PFSK-1 (cell line): Measurements from ENCODE around the gene BASP1.

Experiments
- FOXP2 ChIP-seq: optimal IDR thresholded peaks from 2 replicates; pipeline ENCODE3; 2011; ENCODE audit warnings: borderline replicate concordance, control low read depth, inconsistent platforms; ENCODE audit not compliant: insufficient read depth; ENCODE audit errors: extremely low read length, extremely low read depth
- POLR2AphosphoS5 ChIP-seq: IDR thresholded peaks from 2 replicates; pipeline ENCODE4 v1.6.1; 2012; ENCODE audit warnings: low read depth, mild to moderate bottlenecking, control low read depth, low read length, moderate library complexity
- SIN3A ChIP-seq: IDR thresholded peaks from 2 replicates; pipeline ENCODE4 v1.6.1; 2012; ENCODE audit warnings: mild to moderate bottlenecking, low read length, moderate library complexity, borderline replicate concordance; ENCODE audit not compliant: insufficient read depth
- TAF1 ChIP-seq: IDR thresholded peaks from 2 replicates; pipeline ENCODE4 v1.6.1; 2012; ENCODE audit warnings: low read length, control low read depth, borderline replicate concordance; ENCODE audit not compliant: insufficient read depth
- TF ChIP-seq, protein P1 (sequence below), 2 experiments: IDR thresholded peaks; 2 replicates each; pipeline versions ENCODE4 v1.6.1 to v1.8.0; 2011 to 2012; ENCODE audit warnings: low read depth in 2 of 2, low read length in 2 of 2, control low read depth in 1 of 2, inconsistent platforms in 1 of 2, mild to moderate bottlenecking in 1 of 2, moderate library complexity in 1 of 2; ENCODE audit not compliant: insufficient read depth in 1 of 2

BASP1 gene

DNA sequence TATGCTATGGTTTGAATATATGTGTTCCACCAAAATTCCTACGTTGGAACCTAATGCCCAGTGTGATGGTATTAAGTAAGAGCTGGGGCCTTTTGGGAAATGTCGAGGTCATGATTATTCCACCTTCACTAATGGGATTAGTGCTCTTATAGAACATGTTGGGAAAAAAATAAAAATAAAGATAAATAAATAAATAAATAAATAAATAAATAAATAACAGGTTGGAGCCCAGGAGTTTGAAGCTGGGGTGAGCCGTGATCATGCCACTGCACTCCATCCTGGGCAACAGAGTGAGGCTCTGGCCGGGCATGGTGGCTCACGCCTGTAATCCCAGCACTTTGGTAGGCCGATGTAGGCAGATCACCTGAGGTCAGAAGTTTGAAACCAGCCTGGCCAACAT lies 22.5 kb downstream of the BASP1 start:
- TF ChIP-seq POLR2AphosphoS5 (no peak), TAF1 (no peak)

DNA sequence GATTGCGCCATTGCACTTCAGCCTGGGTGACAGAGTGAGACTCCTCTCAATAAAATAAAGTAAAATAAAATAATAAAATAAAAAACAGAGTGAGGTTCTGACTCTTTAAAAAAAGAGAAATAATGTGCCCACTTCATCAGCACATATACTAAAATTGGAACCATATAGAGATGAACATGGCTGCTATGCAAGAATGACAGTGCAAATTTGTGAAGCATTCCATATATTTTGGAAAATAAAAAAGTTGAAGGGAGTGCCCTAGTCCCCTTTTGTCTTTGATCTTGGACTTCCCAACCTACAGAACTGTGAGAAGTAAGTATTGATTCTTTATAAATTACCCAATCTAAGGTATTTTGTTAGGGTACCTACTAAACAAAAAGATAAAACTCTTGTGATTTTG lies 23.1 kb downstream of the BASP1 start:
- TF ChIP-seq TAF1 (no peak), FOXP2 (no peak), SIN3A (no peak), POLR2AphosphoS5 (no peak)
- TF ChIP-seq, protein P1, sequence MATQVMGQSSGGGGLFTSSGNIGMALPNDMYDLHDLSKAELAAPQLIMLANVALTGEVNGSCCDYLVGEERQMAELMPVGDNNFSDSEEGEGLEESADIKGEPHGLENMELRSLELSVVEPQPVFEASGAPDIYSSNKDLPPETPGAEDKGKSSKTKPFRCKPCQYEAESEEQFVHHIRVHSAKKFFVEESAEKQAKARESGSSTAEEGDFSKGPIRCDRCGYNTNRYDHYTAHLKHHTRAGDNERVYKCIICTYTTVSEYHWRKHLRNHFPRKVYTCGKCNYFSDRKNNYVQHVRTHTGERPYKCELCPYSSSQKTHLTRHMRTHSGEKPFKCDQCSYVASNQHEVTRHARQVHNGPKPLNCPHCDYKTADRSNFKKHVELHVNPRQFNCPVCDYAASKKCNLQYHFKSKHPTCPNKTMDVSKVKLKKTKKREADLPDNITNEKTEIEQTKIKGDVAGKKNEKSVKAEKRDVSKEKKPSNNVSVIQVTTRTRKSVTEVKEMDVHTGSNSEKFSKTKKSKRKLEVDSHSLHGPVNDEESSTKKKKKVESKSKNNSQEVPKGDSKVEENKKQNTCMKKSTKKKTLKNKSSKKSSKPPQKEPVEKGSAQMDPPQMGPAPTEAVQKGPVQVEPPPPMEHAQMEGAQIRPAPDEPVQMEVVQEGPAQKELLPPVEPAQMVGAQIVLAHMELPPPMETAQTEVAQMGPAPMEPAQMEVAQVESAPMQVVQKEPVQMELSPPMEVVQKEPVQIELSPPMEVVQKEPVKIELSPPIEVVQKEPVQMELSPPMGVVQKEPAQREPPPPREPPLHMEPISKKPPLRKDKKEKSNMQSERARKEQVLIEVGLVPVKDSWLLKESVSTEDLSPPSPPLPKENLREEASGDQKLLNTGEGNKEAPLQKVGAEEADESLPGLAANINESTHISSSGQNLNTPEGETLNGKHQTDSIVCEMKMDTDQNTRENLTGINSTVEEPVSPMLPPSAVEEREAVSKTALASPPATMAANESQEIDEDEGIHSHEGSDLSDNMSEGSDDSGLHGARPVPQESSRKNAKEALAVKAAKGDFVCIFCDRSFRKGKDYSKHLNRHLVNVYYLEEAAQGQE (IDR thresholded peaks at IDR 0.05; ENCODE audit: insufficient read depth in 1 of 2, low read depth in 2 of 2, low read length in 2 of 2), result no peak

DNA sequence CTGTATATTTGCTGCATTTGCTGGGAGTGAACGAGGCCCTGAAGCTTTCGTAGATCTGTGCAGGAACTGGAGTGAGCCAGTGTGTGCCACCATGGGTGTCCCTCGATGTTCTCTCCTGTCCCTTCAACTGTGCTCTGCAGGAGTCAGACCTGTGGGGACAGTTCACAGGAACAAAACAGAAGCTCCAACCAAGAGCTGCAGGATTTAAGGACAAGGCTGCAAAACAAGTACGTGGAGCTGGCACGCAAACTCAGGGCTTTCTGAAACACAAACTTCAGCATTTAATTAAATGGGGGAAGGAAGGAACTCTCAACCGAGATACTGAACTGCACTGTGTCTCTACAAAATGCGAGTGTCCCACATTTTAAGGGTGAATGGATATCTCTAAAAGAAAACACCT lies 24.2 kb downstream of the BASP1 start:
- TF ChIP-seq, protein P1 (IDR thresholded peaks at IDR 0.05; ENCODE audit: insufficient read depth in 1 of 2, low read depth in 2 of 2, low read length in 2 of 2), result no peak
- TF ChIP-seq TAF1 (no peak), SIN3A (no peak), FOXP2 (no peak)

DNA sequence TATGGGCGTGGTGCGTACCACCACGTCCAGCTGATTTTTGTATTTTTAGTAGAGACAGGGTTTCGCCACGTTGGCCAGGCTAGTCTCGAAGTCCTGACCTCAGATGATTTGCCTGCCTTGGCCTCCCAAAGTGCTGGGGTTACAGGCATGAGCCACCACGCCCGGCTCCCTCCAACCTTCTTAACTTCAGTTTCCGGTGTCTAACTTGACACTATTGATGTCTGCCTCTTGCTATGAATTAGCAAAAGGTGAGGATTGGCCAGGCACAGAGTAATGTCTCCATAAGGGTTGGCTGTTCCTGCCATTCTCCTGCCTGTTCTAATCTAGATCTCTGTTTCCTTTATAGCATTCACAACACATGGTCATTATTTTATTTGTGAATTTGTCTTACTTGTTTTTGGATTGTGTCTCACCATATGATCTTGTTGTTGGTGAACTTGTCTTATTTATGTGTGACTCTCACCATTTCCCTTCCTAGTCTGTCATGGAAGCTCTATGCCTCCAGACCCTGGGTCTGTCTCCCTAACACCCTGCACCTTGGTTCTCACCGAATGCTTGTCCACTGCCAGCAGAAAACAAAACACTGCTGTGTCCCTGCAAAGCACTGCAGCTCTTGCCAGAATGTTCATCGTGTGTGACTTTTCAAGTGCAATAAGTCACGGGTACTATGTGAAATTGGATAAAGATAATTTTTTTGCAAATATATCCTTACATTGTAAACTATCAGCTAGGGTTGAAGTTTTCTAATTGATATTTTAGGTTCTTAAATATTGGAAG lies 26.0 kb downstream of the BASP1 start:
- TF ChIP-seq SIN3A, result no peak
- TF ChIP-seq, protein P1 (IDR thresholded peaks at IDR 0.05; ENCODE audit: insufficient read depth in 1 of 2, low read depth in 2 of 2, low read length in 2 of 2), result no peak
- TF ChIP-seq TAF1, result no peak
- no peak for TF ChIP-seq POLR2AphosphoS5
- no peak for TF ChIP-seq FOXP2

DNA sequence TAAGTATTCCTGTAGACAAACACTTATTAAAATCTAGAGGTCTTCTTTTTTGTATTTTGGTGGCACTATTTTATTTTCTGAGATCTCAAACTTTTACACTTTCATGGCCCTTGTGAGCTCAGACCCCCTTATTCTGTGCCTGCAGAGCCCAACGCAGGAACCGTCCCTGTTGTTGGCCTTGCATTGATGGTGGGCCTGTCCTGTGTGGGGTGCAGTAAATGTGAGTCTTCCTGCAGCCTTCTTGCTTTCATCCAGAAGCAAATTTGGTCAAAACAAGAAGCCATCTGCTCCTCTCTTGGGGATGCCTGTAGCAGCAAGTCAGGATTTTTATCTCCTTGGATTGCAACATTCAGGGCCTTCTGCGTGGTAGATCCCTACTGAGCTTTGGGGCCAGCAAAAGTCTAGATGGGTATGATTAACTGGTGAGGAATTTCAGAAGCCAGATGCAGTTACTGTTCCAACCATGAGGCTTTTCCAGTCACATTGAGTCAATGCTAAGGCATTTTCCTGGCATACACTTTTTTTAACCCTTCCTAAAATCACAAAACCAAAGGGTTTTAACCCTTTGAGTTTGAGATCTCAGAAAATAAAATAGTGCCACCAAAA lies 31.7 kb downstream of the BASP1 start:
- no peak for TF ChIP-seq SIN3A
- TF ChIP-seq POLR2AphosphoS5, result no peak
- no peak for TF ChIP-seq TAF1
- no peak for TF ChIP-seq FOXP2
- TF ChIP-seq, protein P1 (IDR thresholded peaks at IDR 0.05; ENCODE audit: insufficient read depth in 1 of 2, low read depth in 2 of 2, low read length in 2 of 2), result no peak
